GM20431 (cell line): ENCODE results near the gene SLC7A6.
"Not testable (repeated sequence)": the region's sequence is repeated elsewhere in the genome, so short reads cannot be mapped to it uniquely, and the experiment has no call there.

ENCODE experiments used
- in situ Hi-C: fragments of 300-500 bp; cut with MseI, MboI; formaldehyde crosslinking; loops from one replicate; pipeline ENCODE4 v1.15.0; 2020; ENCODE audit warnings: low sequenced_read_pairs; ENCODE audit not compliant: unreplicated experiment

Gene SLC7A6

DNA sequence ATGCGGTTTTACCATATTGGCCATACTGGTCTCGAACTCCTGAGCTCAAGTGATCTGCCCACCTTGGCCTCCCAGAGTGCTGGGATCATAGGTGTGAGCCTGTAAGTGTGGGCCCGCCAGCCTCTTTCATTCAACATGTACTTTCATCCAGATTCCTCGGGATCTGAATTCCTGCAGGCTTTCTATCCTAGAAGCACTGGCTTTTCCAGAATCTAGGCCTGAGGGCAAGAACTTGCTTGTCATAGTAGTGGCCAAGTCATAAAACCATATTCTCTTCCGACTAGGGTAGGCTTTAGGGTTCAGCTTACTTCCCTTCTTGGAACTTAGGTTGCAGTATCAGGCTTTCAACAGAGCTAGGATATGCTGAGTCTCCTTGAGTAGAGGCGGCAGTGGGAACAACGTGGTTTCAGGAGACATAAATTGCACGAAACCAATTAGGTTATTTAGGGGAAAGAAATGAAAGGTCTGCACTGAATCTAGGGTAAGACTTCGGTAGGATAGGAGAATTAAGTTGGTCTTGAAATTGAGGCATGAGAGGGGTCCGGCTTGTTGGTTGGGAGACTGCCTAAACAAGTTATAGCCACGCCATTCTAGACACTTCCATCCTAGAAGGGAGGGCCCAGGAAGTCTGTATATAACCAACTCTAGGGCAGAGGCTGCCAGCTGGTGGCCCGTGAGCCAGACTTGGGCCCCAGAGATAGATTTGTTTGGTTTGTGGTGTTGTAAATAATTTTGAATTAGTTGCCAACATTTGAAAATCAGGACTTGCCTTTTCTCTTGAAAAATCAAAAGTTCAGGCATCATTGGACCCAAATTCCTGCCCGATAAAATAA, 15.6 kb downstream of the SLC7A6 start:
- in situ Hi-C loops = no loop called here

DNA sequence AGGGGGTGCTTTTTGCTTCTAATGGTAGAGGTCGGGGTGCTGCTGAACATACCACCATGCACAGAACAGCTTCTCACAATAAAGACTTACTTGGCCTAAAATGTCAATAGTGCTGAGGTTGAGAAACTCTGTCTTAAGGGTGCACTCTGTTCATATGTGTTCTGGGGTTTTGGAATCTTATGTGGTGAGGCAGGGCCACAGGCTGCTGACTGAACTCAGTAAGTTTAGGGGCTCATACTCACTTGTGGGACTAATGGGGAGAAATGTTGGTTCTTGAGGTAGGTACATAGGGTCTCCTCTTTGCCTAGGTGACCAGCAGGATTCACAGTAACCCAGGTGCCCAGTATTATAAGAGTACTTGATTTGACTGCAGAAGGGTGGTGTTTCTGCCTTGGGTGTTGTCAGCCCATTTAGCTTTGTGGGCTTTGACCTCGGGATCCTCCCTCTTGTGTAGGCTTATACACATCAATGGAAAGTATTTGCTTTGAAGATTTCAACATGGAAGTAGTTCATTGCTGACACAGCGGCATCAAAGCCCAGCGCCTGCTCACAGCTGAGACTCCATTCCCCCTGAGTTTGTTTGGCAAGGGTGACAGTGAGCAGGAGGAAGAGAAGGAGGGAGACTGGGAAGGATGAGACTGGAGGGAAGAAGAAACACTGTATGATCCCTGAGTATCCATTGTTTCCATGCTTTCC, 17.2 kb downstream of the SLC7A6 start:
- in situ Hi-C loops = no loop called here

GRCh38 chr16:68282064-68282452, 17.7 kb downstream of the SLC7A6 start:
- in situ Hi-C loops = no loop called here

DNA sequence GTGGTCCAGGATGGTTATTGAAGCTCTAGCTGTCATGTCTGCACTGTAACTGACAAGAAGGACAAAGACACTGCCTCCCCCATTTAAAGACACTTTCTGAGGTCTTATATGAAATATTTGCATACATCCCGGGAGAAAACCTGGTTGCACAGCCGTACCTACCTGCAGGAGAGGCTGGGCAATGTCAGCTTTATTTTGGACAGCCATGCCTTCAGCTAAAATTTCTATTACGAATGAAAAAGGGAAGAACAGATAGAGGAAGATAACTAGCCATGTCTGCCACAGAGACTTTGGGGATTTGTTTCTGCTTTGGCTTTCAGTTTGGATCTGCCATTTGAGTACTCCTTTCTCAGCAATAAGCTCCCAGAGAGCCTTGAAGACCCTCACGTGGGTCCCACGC, 19.0 kb downstream of the SLC7A6 start:
- in situ Hi-C loops = no loop called here

GRCh38 chr16:68283801-68284598, 19.7 kb downstream of the SLC7A6 start:
- in situ Hi-C loops = no loop called here

- in situ Hi-C loops = no loop called here
Observed at GRCh38 chr16:68284847-68285246, 20.5 kb downstream of the SLC7A6 start.

DNA sequence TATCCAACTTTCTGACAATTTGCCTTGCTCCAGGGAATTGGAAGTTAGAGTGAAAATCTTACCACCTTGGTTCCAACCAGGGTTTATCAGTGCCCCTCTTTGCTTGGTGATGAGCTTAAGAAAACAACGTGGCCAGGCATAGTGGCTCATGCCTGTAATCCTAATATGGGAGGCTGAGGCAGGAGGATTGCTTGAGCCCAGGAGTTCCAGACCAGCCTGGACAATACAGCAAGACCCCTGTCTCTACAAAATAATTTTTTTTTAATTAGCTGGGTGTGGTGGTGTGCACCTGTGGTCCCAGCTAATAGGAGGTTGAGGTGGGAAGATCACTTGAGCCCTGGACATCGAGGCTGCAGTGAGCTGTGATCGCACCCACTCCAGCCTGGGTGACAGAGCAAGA, 21.4 kb downstream of the SLC7A6 start:
- in situ Hi-C loops = no loop called here

GRCh38 chr16:68286153-68287074, 22.1 kb downstream of the SLC7A6 start:
- in situ Hi-C loops = no loop called here

GRCh38 chr16:68287276-68288251, 23.2 kb downstream of the SLC7A6 start:
- in situ Hi-C loops = no loop called here

- in situ Hi-C loops = no loop called here
Observed at GRCh38 chr16:68288252-68288650, 23.9 kb downstream of the SLC7A6 start.

GRCh38 chr16:68288796-68289195, 24.5 kb downstream of the SLC7A6 start:
- in situ Hi-C loops = not testable (repeated sequence)

DNA sequence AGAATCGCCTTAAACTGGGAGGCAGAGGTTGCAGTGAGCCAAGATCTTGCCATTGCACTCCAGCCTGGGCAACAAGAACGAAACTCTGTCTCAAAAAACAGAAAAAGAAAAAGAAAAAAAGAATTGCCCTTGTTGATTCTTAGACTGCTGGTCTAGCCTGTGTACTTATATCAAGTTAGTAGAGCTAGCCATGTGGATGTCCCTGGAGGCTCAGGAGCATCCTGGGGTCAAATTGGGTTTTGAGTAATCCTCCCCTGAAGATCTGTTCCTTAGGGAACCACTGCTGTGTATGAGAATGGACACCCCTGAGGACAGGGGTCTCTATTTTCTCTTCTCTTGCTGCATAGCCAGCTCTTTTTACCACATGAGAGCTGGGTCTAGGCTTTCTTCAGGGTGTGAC, 24.9 kb downstream of the SLC7A6 start:
- in situ Hi-C loops = no loop called here

GRCh38 chr16:68289621-68290329, 25.4 kb downstream of the SLC7A6 start:
- in situ Hi-C loops = no loop called here

DNA sequence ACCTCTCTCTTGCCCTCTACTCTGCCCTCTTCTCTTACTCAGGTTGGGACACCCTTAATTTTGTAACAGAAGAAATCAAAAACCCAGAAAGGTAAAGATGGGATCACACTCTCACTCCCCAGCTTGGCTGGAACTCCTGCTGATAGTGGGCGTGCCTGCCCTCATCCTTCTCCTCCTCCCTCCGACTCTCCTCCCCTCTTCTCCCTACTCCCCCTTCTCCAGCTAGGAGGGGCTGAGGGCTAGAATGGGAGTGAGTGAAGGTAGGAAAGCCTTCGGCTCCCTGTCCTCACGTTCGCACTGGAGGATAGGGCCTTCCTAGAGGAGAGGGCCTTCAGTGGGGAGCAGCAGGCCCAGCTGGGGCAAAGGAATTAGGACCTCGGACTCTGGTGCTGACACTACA, 26.1 kb downstream of the SLC7A6 start:
- in situ Hi-C loops = no loop called here

DNA sequence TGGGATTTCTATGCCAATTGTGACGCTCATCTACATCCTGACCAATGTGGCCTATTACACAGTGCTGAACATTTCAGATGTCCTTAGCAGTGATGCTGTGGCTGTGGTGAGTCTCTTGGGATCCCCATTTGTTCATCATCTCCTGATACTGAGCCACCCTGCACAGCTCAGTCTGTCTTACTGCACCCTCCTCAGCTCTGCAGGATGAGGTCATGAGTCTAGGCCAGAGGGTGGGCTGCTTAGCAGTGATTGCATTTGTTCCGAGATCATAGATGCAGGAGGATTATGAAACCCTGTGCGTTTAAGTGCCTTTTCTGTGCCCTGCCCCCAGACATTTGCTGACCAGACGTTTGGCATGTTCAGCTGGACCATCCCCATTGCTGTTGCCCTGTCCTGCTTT, 26.9 kb downstream of the SLC7A6 start:
- in situ Hi-C loops = no loop called here

GRCh38 chr16:68292425-68292824, 28.1 kb downstream of the SLC7A6 start:
- in situ Hi-C loops = no loop called here

DNA sequence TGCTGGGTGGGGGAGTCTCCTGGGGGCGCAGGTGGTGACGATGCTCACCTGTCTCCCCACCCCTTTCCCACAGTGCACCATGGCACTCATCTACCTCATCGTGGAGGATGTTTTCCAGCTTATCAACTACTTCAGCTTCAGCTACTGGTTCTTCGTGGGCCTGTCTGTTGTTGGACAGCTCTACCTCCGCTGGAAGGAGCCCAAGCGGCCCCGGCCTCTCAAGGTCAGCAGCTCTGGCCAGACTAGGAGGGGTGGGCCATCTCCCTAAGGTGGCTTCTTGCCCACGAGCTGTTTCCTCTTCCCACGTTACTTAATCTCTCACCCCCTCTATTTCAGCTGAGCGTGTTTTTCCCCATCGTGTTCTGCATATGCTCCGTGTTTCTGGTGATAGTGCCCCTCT, 32.0 kb downstream of the SLC7A6 start:
- in situ Hi-C loops = no loop called here

- in situ Hi-C loops = no loop called here
Observed at GRCh38 chr16:68296693-68297092, 32.4 kb downstream of the SLC7A6 start.
